Nephron progenitor cell (in vitro differentiated cells): ENCODE results near the gene BTG3.

Source experiments
- DNase-seq: peaks from one replicate; pipeline ENCODE4 v3.0.0; 2021
- H3K27ac Mint-ChIP-seq: 2 replicates; pipeline ENCODE4 v1.8.0; 2021; ENCODE audit warnings: mild to moderate bottlenecking, moderate library complexity, mixed read lengths
- H3K27me3 Mint-ChIP-seq: 2 replicates; pipeline ENCODE4 v1.8.0; 2021; ENCODE audit warnings: mild to moderate bottlenecking, low read depth, mixed read lengths; ENCODE audit not compliant: poor library complexity
- H3K36me3 Mint-ChIP-seq: 2 replicates; pipeline ENCODE4 v1.8.0; 2021; ENCODE audit warnings: low read depth, mixed read lengths
- H3K4me1 Mint-ChIP-seq: 2 replicates; pipeline ENCODE4 v1.8.0; 2021; ENCODE audit warnings: mixed read lengths
- H3K4me3 Mint-ChIP-seq: 2 replicates; pipeline ENCODE4 v1.8.0; 2021; ENCODE audit warnings: mild to moderate bottlenecking, moderate library complexity, mixed read lengths
- H3K9me3 Mint-ChIP-seq: 2 replicates; pipeline ENCODE4 v1.8.0; 2021; ENCODE audit warnings: mild to moderate bottlenecking, moderate library complexity, mixed read lengths
- TF ChIP-seq, protein P1 (sequence below): fragments of 200-600 bp; sonication (generic); IDR thresholded peaks from 2 replicates; pipeline ENCODE4 v1.5.0; 2021; ENCODE audit warnings: antibody characterized with exemption

The BTG3 gene

DNA sequence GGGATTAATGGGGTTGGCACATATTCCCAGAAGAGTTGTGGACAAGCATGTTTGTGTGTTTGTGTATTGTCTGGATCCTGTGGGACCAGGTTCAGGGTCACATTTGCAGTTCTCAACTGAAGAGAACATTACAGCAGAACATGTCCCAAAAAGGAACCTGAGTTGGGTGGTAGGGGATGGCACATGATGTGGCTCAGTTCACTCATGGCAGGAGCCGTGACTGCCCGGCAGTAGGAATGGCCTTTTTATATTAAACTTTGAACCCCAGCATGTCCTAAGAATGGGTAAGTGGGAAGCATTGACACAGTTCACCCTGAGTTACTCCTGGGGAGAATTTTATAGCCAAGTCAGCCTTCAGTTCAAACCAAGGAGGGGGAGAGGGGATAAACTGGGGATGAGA is 58.6 kb downstream of the BTG3 start:
- Mint-ChIP-seq H3K9me3 (no peaks in the 10 kb centered on the region), H3K4me3 (no peak overlapping the region), H3K27me3 (no peaks in the 10 kb centered on the region), H3K4me1 (peaks cover 10% of the 10 kb centered on the region), H3K27ac (no peak overlapping the region), H3K36me3 (peaks cover 43% of the 10 kb centered on the region)
- TF ChIP-seq, protein P1, sequence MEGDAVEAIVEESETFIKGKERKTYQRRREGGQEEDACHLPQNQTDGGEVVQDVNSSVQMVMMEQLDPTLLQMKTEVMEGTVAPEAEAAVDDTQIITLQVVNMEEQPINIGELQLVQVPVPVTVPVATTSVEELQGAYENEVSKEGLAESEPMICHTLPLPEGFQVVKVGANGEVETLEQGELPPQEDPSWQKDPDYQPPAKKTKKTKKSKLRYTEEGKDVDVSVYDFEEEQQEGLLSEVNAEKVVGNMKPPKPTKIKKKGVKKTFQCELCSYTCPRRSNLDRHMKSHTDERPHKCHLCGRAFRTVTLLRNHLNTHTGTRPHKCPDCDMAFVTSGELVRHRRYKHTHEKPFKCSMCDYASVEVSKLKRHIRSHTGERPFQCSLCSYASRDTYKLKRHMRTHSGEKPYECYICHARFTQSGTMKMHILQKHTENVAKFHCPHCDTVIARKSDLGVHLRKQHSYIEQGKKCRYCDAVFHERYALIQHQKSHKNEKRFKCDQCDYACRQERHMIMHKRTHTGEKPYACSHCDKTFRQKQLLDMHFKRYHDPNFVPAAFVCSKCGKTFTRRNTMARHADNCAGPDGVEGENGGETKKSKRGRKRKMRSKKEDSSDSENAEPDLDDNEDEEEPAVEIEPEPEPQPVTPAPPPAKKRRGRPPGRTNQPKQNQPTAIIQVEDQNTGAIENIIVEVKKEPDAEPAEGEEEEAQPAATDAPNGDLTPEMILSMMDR = no peak
- no peak for DNase-seq

DNA sequence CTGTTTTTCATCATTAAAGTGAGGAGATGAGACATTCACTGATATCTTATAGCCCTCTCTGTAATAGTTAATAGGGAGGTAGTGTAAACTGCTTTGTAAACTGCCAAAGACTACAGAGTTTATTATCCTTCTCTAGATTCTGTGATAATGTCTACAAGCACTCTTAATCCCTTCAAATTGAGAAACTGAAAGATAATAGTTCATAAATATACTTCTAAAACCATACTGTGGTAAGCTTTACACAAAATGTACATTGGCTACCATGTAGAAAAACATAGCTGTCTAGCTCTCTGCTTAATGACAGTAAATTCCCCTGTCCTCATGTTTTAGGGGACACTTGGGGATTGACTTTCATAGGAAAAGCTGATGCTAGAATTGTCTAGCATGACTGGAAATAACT is 60.3 kb downstream of the BTG3 start:
- TF ChIP-seq, protein P1 = no peak
- peaks cover 10% of the 10 kb centered on the region for H3K4me1 Mint-ChIP-seq

DNA sequence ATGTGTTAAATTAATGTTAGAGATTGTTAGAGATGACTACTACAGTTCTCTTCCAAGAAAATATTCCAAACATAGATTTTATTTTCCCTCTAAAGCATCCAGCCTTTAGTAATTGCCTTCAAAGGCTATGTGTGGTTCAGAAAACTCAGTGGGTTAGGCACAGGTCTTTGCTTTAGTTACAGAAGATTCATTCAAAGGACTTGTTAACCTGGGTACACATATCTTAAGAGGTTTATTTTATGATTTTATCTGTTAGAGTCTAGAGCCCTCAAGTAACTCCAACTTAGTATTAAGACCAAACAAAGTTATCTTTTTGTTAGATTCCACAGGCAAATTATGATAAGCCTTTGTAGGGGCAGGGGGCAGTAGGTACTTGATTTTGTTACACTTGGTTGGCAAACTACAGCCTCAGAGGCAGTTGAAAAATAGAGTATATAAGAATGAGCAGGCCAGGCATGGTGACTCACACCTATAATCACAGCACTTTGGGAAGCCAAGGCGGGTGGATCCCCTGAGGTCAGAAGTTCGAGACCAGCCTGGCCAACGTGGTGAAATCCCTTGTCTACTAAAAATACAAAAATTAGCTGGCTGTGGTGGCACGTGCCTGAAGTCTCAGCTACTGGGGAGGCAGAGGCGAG is 61.9 kb downstream of the BTG3 start:
- H3K27me3 Mint-ChIP-seq = no peaks in the 10 kb centered on the region
- H3K36me3 Mint-ChIP-seq = peaks cover 55% of the 10 kb centered on the region
- no peak overlapping the region for H3K27ac Mint-ChIP-seq
- TF ChIP-seq, protein P1 = no peak
- peaks cover 16% of the 10 kb centered on the region for H3K4me1 Mint-ChIP-seq
- H3K4me3 Mint-ChIP-seq = no peak overlapping the region
- H3K9me3 Mint-ChIP-seq = no peaks in the 10 kb centered on the region
- no peak for DNase-seq

More for the DNA sequence above, 60.3 kb downstream of the BTG3 start:
- DNase-seq = no peak
- Mint-ChIP-seq H3K27me3 (no peaks in the 10 kb centered on the region), H3K4me3 (no peak overlapping the region), H3K27ac (no peak overlapping the region), H3K9me3 (no peaks in the 10 kb centered on the region), H3K36me3 (peaks cover 44% of the 10 kb centered on the region)

DNA sequence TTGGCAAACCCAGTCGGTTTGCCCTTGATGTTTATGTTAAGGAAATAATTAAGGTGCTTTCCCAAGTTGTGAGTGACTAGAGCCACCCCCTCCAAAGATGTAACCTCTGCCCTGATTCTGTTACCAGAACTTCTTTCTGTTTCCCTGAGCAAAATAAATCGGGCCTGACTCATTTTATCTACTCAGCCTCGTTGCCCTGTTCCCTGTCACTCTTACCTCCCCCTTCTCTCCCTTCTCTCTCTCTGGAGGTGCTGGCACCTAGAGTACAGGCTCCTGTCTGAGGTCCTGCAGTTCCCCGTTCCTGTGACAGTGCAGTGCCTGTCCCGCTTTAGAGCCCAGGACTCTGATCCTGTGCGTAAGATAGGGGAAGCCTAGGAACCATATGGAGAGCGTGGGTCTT is 64.4 kb downstream of the BTG3 start:
- H3K27ac Mint-ChIP-seq = peak overlapping the region; percentile 52
- no peaks in the 10 kb centered on the region for H3K9me3 Mint-ChIP-seq
- no peak overlapping the region for H3K4me3 Mint-ChIP-seq
- no peaks in the 10 kb centered on the region for H3K27me3 Mint-ChIP-seq
- peaks cover 59% of the 10 kb centered on the region for H3K36me3 Mint-ChIP-seq
- H3K4me1 Mint-ChIP-seq = peaks cover 6% of the 10 kb centered on the region
- DNase-seq = no peak
- TF ChIP-seq, protein P1 = no peak

DNA sequence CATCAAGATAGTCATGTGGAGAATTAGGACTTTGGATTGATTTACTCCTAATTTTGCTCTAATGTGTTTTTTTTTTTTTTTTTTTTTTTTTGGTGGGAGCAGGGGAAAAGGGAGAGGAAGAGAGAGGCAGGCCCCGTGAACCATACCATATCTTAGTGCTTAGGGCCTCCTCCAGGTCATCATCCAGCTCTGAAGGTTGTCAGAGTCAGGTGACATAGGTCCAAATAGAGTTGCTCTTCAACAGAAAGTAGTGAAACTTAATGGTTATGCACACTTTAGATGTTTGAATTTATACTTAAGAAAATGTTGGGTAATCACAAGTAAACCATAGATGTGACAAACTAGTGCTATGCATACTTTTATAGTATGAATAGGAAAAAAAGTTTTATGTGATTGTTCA is 67.7 kb downstream of the BTG3 start:
- TF ChIP-seq, protein P1 = no peak
- Mint-ChIP-seq H3K36me3 (peaks cover 51% of the 10 kb centered on the region), H3K9me3 (peaks cover 14% of the 10 kb centered on the region), H3K4me3 (no peak overlapping the region), H3K27ac (no peak overlapping the region), H3K4me1 (peaks cover 23% of the 10 kb centered on the region), H3K27me3 (no peaks in the 10 kb centered on the region)
- DNase-seq = no peak
